Measurements from ENCODE around the gene ZSCAN10.
"Not testable (repeated sequence)": the region's sequence is repeated elsewhere in the genome, so short reads cannot be mapped to it uniquely, and the experiment has no call there.

ZSCAN10 gene

GRCh38 chr16:3059041-3059722, 39.9 kb downstream of the ZSCAN10 start:
- DNase-seq, result peak; percentile 78

- peak; percentile 45 for DNase-seq
Observed at GRCh38 chr16:3058139-3059030, 40.7 kb downstream of the ZSCAN10 start.

GRCh38 chr16:3057181-3058138, 41.6 kb downstream of the ZSCAN10 start:
- no peak for DNase-seq

- no peak for DNase-seq
Observed at GRCh38 chr16:3056336-3057180, 42.5 kb downstream of the ZSCAN10 start.

GRCh38 chr16:3055734-3056115, 43.4 kb downstream of the ZSCAN10 start:
- not testable (repeated sequence) for DNase-seq

- DNase-seq, result no peak
Observed at GRCh38 chr16:3054965-3055733, 43.9 kb downstream of the ZSCAN10 start.

- DNase-seq, result not testable (repeated sequence)
Observed at GRCh38 chr16:3053330-3053710, 45.8 kb downstream of the ZSCAN10 start.

- not testable (repeated sequence) for DNase-seq
Observed at GRCh38 chr16:3052571-3053329, 46.3 kb downstream of the ZSCAN10 start.

GRCh38 chr16:3051494-3051893, 47.6 kb downstream of the ZSCAN10 start:
- DNase-seq, result no peak

GRCh38 chr16:3051009-3051408, 48.1 kb downstream of the ZSCAN10 start:
- no peak for DNase-seq

- DNase-seq, result no peak
Observed at GRCh38 chr16:3050487-3050886, 48.6 kb downstream of the ZSCAN10 start.

GRCh38 chr16:3049921-3050481, 49.1 kb downstream of the ZSCAN10 start:
- DNase-seq, result no peak

GRCh38 chr16:3047387-3047720, 51.7 kb downstream of the ZSCAN10 start:
- DNase-seq, result no peak

- no peak for DNase-seq
Observed at GRCh38 chr16:3046641-3047386, 52.3 kb downstream of the ZSCAN10 start.

GRCh38 chr16:3045758-3046640, 53.1 kb downstream of the ZSCAN10 start, which contains the start of gene MMP25:
Gene MMP25 (plus strand): TSS chr16:3046561. CDS start chr16:3046918, 357 bp downstream.
- no peak for DNase-seq

GRCh38 chr16:3044708-3045107, 54.4 kb downstream of the ZSCAN10 start:
- DNase-seq, result no peak

GRCh38 chr16:3042376-3042775, 56.7 kb downstream of the ZSCAN10 start:
- DNase-seq, result no peak

GRCh38 chr16:3038896-3039295, 60.2 kb downstream of the ZSCAN10 start:
- DNase-seq, result no peak
